ENCODE results near the gene UBN1.

DNA sequence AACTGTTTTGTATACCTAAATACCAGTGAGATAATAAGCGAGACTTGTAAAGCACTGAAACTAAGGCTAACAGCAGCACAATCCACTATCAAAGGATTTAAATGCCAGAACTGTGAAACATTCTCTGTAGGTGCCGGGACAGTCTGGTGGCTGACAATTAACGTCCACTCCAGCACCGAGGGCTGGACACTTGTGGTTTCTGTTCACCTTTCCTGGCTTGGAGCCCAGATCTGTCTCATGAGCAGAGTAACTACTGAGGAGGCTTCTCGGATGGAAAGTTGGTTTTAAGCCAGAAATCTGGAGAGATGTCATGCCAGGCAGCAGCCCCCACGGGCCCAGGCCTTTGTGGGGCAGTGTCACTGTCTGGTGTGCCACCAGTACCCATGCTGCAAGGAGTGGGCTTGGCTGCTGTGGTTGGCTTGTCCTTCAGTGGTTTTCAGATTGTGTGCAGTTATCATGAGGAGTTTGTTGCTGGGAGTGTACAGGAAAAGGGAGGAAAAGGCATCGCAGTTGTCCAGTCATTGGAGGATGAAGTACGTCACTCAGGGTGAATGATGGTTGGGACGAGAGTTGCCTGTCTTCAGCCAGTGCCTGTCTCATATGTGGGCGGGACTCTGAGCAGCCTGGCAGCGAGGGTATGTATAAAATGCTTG is 35.5 kb downstream of the UBN1 start:
- TF ChIP-seq, protein P1, sequence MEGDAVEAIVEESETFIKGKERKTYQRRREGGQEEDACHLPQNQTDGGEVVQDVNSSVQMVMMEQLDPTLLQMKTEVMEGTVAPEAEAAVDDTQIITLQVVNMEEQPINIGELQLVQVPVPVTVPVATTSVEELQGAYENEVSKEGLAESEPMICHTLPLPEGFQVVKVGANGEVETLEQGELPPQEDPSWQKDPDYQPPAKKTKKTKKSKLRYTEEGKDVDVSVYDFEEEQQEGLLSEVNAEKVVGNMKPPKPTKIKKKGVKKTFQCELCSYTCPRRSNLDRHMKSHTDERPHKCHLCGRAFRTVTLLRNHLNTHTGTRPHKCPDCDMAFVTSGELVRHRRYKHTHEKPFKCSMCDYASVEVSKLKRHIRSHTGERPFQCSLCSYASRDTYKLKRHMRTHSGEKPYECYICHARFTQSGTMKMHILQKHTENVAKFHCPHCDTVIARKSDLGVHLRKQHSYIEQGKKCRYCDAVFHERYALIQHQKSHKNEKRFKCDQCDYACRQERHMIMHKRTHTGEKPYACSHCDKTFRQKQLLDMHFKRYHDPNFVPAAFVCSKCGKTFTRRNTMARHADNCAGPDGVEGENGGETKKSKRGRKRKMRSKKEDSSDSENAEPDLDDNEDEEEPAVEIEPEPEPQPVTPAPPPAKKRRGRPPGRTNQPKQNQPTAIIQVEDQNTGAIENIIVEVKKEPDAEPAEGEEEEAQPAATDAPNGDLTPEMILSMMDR (tag by site-specific recombination; IDR thresholded peaks at IDR 0.05) = no peak
- TF ChIP-seq ZNF132 (tag by site-specific recombination; IDR thresholded peaks at IDR 0.05; ENCODE audit: borderline replicate concordance) = no peak
- no peak for TF ChIP-seq BCL11A (tag by site-specific recombination; IDR thresholded peaks at IDR 0.05; ENCODE audit: low read depth)
- TF ChIP-seq, protein P2, sequence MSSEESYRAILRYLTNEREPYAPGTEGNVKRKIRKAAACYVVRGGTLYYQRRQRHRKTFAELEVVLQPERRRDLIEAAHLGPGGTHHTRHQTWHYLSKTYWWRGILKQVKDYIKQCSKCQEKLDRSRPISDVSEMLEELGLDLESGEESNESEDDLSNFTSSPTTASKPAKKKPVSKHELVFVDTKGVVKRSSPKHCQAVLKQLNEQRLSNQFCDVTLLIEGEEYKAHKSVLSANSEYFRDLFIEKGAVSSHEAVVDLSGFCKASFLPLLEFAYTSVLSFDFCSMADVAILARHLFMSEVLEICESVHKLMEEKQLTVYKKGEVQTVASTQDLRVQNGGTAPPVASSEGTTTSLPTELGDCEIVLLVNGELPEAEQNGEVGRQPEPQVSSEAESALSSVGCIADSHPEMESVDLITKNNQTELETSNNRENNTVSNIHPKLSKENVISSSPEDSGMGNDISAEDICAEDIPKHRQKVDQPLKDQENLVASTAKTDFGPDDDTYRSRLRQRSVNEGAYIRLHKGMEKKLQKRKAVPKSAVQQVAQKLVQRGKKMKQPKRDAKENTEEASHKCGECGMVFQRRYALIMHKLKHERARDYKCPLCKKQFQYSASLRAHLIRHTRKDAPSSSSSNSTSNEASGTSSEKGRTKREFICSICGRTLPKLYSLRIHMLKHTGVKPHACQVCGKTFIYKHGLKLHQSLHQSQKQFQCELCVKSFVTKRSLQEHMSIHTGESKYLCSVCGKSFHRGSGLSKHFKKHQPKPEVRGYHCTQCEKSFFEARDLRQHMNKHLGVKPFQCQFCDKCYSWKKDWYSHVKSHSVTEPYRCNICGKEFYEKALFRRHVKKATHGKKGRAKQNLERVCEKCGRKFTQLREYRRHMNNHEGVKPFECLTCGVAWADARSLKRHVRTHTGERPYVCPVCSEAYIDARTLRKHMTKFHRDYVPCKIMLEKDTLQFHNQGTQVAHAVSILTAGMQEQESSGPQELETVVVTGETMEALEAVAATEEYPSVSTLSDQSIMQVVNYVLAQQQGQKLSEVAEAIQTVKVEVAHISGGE (tag by site-specific recombination; conservative IDR thresholded peaks at IDR 0.05; ENCODE audit: low read depth) = no peak

Data from HEK293 (cell line).